Nephron (organoid): ENCODE measurements around the gene SELENOO.

Experiments used
- H3K27ac Mint-ChIP-seq, 3 experiments: 2 replicates each; pipeline ENCODE4 v1.8.0; 2020; ENCODE audit warnings: mixed read lengths in 3 of 3, mild to moderate bottlenecking in 2 of 3, moderate library complexity in 1 of 3
- H3K27me3 Mint-ChIP-seq: 2 replicates; pipeline ENCODE4 v1.8.0; 2021; ENCODE audit warnings: low read depth, mild to moderate bottlenecking, moderate library complexity, mixed read lengths
- H3K36me3 Mint-ChIP-seq: 2 replicates; pipeline ENCODE4 v1.8.0; 2020; ENCODE audit warnings: low read depth, mixed read lengths
- H3K4me1 Mint-ChIP-seq: 2 replicates; pipeline ENCODE4 v1.8.0; 2020; ENCODE audit warnings: mixed read lengths
- H3K4me3 Mint-ChIP-seq, 3 experiments: 2 replicates each; pipeline ENCODE4 v1.8.0; 2020; ENCODE audit warnings: mild to moderate bottlenecking in 3 of 3, mixed read lengths in 3 of 3, moderate library complexity in 2 of 3
- H3K9me3 Mint-ChIP-seq: 2 replicates; pipeline ENCODE4 v1.8.0; 2020; ENCODE audit warnings: mixed read lengths
- TF ChIP-seq, protein P1 (sequence below), 3 experiments: fragments of 200-600 bp; sonication (generic); IDR thresholded peaks; one replicate each; pipeline ENCODE4 v1.5.0; 2021; ENCODE audit warnings: antibody characterized with exemption in 3 of 3; ENCODE audit not compliant: unreplicated experiment in 3 of 3

The SELENOO gene

DNA sequence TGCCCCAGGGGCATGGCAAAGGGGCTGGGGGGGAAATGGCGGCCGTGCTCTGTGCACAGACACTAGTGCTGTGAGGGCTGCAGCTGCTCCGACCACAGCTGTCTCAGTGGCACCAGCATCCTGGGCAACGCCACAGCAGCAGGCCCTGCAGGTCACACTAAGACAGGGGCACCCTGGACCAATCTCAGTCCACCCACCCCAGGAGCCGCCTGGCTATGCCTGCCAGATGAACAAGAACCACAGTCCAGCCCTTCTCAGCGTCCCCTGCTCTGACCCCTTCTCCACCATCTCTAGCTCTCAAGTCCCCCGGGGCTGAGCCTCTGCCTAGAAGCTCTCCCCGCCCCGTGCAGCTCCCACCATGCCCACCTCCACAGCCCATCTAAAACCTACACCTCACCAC lies 27.6 kb downstream of the SELENOO start:
- Mint-ChIP-seq H3K4me3 (no peak overlapping the region), H3K27me3 (no peaks in the 10 kb centered on the region), H3K27ac (no peak overlapping the region), H3K4me1 (no peaks in the 10 kb centered on the region), H3K36me3 (peaks cover 31% of the 10 kb centered on the region), H3K9me3 (no peaks in the 10 kb centered on the region)
- TF ChIP-seq, protein P1, sequence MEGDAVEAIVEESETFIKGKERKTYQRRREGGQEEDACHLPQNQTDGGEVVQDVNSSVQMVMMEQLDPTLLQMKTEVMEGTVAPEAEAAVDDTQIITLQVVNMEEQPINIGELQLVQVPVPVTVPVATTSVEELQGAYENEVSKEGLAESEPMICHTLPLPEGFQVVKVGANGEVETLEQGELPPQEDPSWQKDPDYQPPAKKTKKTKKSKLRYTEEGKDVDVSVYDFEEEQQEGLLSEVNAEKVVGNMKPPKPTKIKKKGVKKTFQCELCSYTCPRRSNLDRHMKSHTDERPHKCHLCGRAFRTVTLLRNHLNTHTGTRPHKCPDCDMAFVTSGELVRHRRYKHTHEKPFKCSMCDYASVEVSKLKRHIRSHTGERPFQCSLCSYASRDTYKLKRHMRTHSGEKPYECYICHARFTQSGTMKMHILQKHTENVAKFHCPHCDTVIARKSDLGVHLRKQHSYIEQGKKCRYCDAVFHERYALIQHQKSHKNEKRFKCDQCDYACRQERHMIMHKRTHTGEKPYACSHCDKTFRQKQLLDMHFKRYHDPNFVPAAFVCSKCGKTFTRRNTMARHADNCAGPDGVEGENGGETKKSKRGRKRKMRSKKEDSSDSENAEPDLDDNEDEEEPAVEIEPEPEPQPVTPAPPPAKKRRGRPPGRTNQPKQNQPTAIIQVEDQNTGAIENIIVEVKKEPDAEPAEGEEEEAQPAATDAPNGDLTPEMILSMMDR (IDR thresholded peaks at IDR 0.05; ENCODE audit: unreplicated experiment in 3 of 3), result no peak

GRCh38 chr22:50229370-50229769 lies 28.6 kb downstream of the SELENOO start:
- Mint-ChIP-seq H3K27ac (no peak overlapping the region), H3K27me3 (no peaks in the 10 kb centered on the region), H3K4me1 (no peaks in the 10 kb centered on the region), H3K36me3 (peaks cover 28% of the 10 kb centered on the region), H3K4me3 (no peak overlapping the region), H3K9me3 (no peaks in the 10 kb centered on the region)
- TF ChIP-seq, protein P1 (IDR thresholded peaks at IDR 0.05; ENCODE audit: unreplicated experiment in 3 of 3), result no peak

DNA sequence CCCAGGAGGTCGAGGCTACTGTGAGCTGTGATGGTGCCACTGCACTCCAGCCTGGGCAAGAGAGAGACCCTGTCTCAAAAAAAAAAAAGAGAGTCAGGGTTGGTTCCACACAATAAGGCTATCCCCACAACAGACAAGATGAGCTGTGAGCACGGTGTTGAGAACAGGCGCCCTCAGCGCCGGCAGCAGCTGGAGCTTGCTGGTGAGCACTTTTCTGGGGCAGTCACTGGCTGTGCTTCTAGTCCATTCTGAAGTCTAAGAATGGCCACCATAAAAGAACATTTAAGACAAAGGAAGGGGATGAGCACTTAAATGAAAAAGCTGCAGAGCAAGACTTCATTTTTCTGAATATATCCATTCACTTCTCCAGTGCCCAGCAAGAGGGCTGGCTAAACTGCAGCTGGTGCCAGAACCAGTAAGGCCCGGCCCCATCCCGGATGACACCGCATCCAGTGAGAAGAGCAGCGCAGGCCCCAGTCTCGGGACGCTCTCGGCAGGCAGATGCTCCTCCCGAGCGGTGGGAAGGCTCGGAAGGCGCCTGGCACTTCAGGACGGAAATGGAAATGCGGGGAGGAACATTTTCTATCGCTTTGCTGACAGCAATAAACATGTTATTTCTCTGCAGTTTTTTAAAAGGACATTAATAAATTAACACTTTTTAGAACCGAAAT lies 31.8 kb downstream of the SELENOO start:
- Mint-ChIP-seq H3K27ac (no peak overlapping the region), H3K36me3 (peaks cover 24% of the 10 kb centered on the region), H3K4me1 (peaks cover 6% of the 10 kb centered on the region)

DNA sequence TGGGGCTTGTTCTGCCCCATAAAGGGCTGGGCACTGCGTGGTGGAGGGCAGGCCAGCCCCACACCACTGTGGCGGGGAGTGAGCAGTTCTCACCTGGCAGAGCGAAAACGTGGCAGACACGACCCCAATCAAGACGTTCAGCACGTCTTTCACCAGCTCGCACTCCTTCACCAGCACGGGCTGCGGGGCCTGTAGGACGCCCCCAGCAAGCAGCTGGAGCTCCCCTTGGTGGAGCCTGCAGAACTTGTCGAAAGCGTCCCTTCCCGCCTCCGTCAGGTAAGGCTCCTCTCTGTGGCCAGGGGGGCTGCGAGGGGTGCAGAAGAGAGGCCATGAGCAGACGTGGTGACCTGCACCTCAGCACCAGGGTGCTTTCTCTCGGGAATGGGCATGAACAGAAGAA lies 32.4 kb downstream of the SELENOO start:
- no peak overlapping the region for H3K27ac Mint-ChIP-seq
- no peaks in the 10 kb centered on the region for H3K27me3 Mint-ChIP-seq
- peaks cover 24% of the 10 kb centered on the region for H3K36me3 Mint-ChIP-seq
- TF ChIP-seq, protein P1 (IDR thresholded peaks at IDR 0.05; ENCODE audit: unreplicated experiment in 3 of 3), result no peak
- H3K4me1 Mint-ChIP-seq, result peaks cover 6% of the 10 kb centered on the region
- H3K4me3 Mint-ChIP-seq, result no peak overlapping the region
- no peaks in the 10 kb centered on the region for H3K9me3 Mint-ChIP-seq

More for the DNA sequence above, 31.8 kb downstream of the SELENOO start:
- Mint-ChIP-seq H3K4me3 (no peak overlapping the region), H3K9me3 (no peaks in the 10 kb centered on the region), H3K27me3 (no peaks in the 10 kb centered on the region)
- TF ChIP-seq, protein P1 (IDR thresholded peaks at IDR 0.05; ENCODE audit: unreplicated experiment in 3 of 3), result no peak

- TF ChIP-seq, protein P1 (IDR thresholded peaks at IDR 0.05; ENCODE audit: unreplicated experiment in 3 of 3), result peak; percentile 50 to 54 (median 50)
- H3K27ac Mint-ChIP-seq, result no peak overlapping the region
- no peaks in the 10 kb centered on the region for H3K9me3 Mint-ChIP-seq
- H3K27me3 Mint-ChIP-seq, result no peaks in the 10 kb centered on the region
- peaks cover 13% of the 10 kb centered on the region for H3K36me3 Mint-ChIP-seq
- peak overlapping the region in 1 of 3 experiments; percentile 12 for H3K4me3 Mint-ChIP-seq
- H3K4me1 Mint-ChIP-seq, result peaks cover 17% of the 10 kb centered on the region
Observed at GRCh38 chr22:50236731-50237409, 36.1 kb downstream of the SELENOO start.
